GM23338 (cell line): ENCODE measurements around the gene PLAC8. TPM values are rescaled to one million over a fixed set of nuclear protein-coding genes. Genes with fewer than 3 reads are reported as not detected.
A peak's percentile ranks its signal among the peaks of the same experiment; 100 is the strongest.
"Not testable (repeated sequence)": the region's sequence is repeated elsewhere in the genome, so short reads cannot be mapped to it uniquely, and the experiment has no call there.

Experiments used
- ATAC-seq: fragments of 200-7000 bp; cut with Tn5 transposase; 3 replicates; pipeline ENCODE4 v1.9.1; 2020
- DNase-seq: peaks from one replicate; pipeline ENCODE4 v3.0.0-alpha.2; 2015; ENCODE audit warnings: low spot score
- H2AFZ ChIP-seq: fragments of 200-600 bp; sonication (generic); 2 replicates; pipeline ENCODE4 v1.8.0; 2016; ENCODE audit warnings: antibody characterized with exemption, mild to moderate bottlenecking, moderate library complexity
- H3F3A ChIP-seq: fragments of 200-600 bp; sonication (generic); replicated peaks from 2 replicates; pipeline ENCODE4 v1.8.0; 2017; ENCODE audit warnings: antibody characterized with exemption, mixed run types, low read depth
- H3K27ac ChIP-seq: fragments of 200-600 bp; sonication (generic); 2 replicates; pipeline ENCODE4 v1.6.1; 2016; ENCODE audit warnings: low read depth
- H3K27me3 ChIP-seq: fragments of 200-600 bp; sonication (generic); 2 replicates; pipeline ENCODE4 v1.8.0; 2016; ENCODE audit warnings: mild to moderate bottlenecking, mixed run types, moderate library complexity; ENCODE audit not compliant: insufficient read depth
- H3K36me3 ChIP-seq: fragments of 200-600 bp; sonication (generic); 2 replicates; pipeline ENCODE4 v1.8.0; 2016; ENCODE audit warnings: mild to moderate bottlenecking; ENCODE audit not compliant: insufficient read depth
- H3K4me1 ChIP-seq: fragments of 200-600 bp; sonication (generic); 2 replicates; pipeline ENCODE4 v1.8.0; 2016; ENCODE audit warnings: mild to moderate bottlenecking, moderate library complexity; ENCODE audit not compliant: insufficient read depth
- H3K4me2 ChIP-seq: fragments of 200-600 bp; sonication (generic); 2 replicates; pipeline ENCODE4 v1.7.1; 2017; ENCODE audit warnings: mixed run types
- H3K4me3 ChIP-seq: fragments of 200-600 bp; sonication (generic); 2 replicates; pipeline ENCODE4 v1.6.1; 2016; ENCODE audit warnings: mixed run types
- H3K79me2 ChIP-seq: fragments of 200-600 bp; sonication (generic); replicated peaks from 2 replicates; pipeline ENCODE4 v1.8.0; 2017; ENCODE audit warnings: mild to moderate bottlenecking; ENCODE audit not compliant: insufficient read depth
- H3K9me2 ChIP-seq: fragments of 200-600 bp; sonication (generic); 2 replicates; pipeline ENCODE4 v1.8.0; 2017; ENCODE audit not compliant: insufficient read depth
- H4K20me1 ChIP-seq: fragments of 200-600 bp; sonication (generic); replicated peaks from 2 replicates; pipeline ENCODE4 v1.8.0; 2017; ENCODE audit warnings: mild to moderate bottlenecking; ENCODE audit not compliant: insufficient read depth
- H3K27ac Mint-ChIP-seq: 2 replicates; pipeline ENCODE4 v1.8.0; 2020; ENCODE audit warnings: inconsistent platforms, mild to moderate bottlenecking, moderate library complexity, mixed read lengths
- H3K27me3 Mint-ChIP-seq: 3 replicates; pipeline ENCODE4 v1.8.0; 2022; ENCODE audit warnings: low read depth, mild to moderate bottlenecking, moderate library complexity, mixed read lengths, inconsistent platforms; ENCODE audit not compliant: insufficient read depth, poor library complexity
- H3K36me3 Mint-ChIP-seq: 3 replicates; pipeline ENCODE4 v1.8.0; 2021; ENCODE audit warnings: low read depth, mild to moderate bottlenecking, inconsistent platforms, moderate library complexity, mixed read lengths
- H3K4me1 Mint-ChIP-seq: 3 replicates; pipeline ENCODE4 v1.8.0; 2020; ENCODE audit warnings: mild to moderate bottlenecking, inconsistent platforms, mixed read lengths
- H3K4me3 Mint-ChIP-seq: 3 replicates; pipeline ENCODE4 v1.8.0; 2021; ENCODE audit warnings: moderate library complexity, mild to moderate bottlenecking, inconsistent platforms, mixed read lengths
- H3K9me3 Mint-ChIP-seq: 3 replicates; pipeline ENCODE4 v1.8.0; 2020; ENCODE audit warnings: moderate library complexity, mild to moderate bottlenecking, inconsistent platforms, mixed read lengths
- CTCF ChIP-seq, 2 experiments: fragments of 200-600 bp in 1 of 2; sonication (generic) in 1 of 2; conservative IDR thresholded peaks; 2 replicates each; pipeline versions ENCODE4 v1.5.1 to v1.6.1; 2016 to 2017; ENCODE audit warnings: antibody characterized with exemption in 2 of 2, low read depth in 2 of 2, mild to moderate bottlenecking in 2 of 2, moderate library complexity in 1 of 2
- REST ChIP-seq: IDR thresholded peaks from one replicate; pipeline ENCODE4 v1.6.1; 2018; ENCODE audit warnings: antibody characterized with exemption; ENCODE audit not compliant: unreplicated experiment
- polyA plus RNA-seq: library from polyadenylated mRNA; unstranded; fragments of >200 nt; fragmentation: Nextera tagmentation; extraction: Ambion mirVana; gene quantifications from 2 replicates; pipeline ENCODE4 v1.2.1, GENCODE V29; 2016
- total RNA-seq: library from RNA; depleted of rRNA; stranded (reverse); fragments of >200 nt; shearing (Covaris generic); gene quantifications from 2 replicates; pipeline ENCODE4 v1.2.3, GENCODE V29; 2014

The PLAC8 gene
- total and polyA plus RNA-seq, 2 experiments from 2014 or later, result 0.83 to 1.6 TPM

DNA sequence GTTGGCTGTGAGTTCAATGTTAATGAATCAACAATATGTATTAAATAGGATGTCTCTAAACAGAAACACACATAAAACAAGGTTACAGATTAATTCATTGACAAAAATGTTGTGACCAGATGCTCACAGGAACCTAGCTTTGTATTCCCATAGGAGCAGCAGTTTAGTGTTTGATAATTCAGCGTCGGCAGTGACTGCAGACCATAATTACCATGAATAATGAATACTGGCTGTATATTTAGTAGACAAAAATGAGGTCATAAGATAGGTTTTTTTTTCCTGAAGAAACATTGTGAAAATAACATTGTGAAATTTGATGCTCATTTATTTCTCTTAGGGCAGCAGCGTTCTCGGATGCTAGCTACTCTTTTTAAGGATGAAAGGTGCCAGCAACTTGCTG, 51.8 kb downstream of the PLAC8 start (continued):
- TF ChIP-seq REST, result no peak

DNA sequence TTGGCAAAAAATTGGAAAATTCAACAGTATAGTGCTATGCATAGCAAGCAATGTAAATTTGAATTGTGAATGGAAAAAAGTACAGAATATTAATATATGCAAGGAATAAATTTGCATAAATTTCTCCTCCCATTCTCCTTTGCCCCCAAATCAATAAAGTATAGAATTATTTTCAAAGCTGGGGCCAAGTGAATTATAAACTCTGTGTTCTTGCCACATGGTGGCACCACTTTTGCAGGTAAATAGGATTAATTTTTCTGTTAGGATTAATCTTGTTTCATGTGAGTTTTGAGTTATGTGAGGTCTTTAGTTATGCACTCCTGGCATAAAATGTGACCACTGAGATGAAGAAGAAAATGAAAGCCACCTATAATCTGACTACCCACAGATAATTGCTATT, 59.6 kb downstream of the PLAC8 start:
- no peak for DNase-seq
- no peak overlapping the region for H2AFZ ChIP-seq
- H3K27ac ChIP-seq, result no peak overlapping the region
- no peaks in the 10 kb centered on the region; the same call in 1 of the 2 replicates for H4K20me1 ChIP-seq
- TF ChIP-seq CTCF (conservative IDR thresholded peaks at IDR 0.05; ENCODE audit: low read depth in 2 of 2) (peak; percentile 34 to 49; a peak in 2 of 4 replicates), REST (no peak)
- H3K27ac Mint-ChIP-seq, result no peak overlapping the region
- no peaks in the 10 kb centered on the region for H3F3A ChIP-seq
- no peaks in the 10 kb centered on the region for H3K9me2 ChIP-seq
- H3K4me1 Mint-ChIP-seq, result no peaks in the 10 kb centered on the region
- peaks cover 4% of the 10 kb centered on the region; the same call in 1 of the 2 replicates for H3K4me1 ChIP-seq
- H3K4me3 ChIP-seq, result no peak overlapping the region
- H3K27me3 Mint-ChIP-seq, result peaks cover 2% of the 10 kb centered on the region
- H3K4me3 Mint-ChIP-seq, result no peak overlapping the region
- H3K79me2 ChIP-seq, result no peaks in the 10 kb centered on the region
- no peak overlapping the region for H3K4me2 ChIP-seq
- H3K27me3 ChIP-seq, result no peaks in the 10 kb centered on the region
- H3K36me3 Mint-ChIP-seq, result peaks cover 43% of the 10 kb centered on the region
- no peaks in the 10 kb centered on the region for H3K36me3 ChIP-seq
- ATAC-seq, result no peak
- H3K9me3 Mint-ChIP-seq, result no peaks in the 10 kb centered on the region

GRCh38 chr4:83048781-83049180, 65.7 kb downstream of the PLAC8 start:
- not testable (repeated sequence) for H3K27ac Mint-ChIP-seq, DNase-seq, H3K27me3 Mint-ChIP-seq, H3K4me1 ChIP-seq, ATAC-seq, H3K4me3 ChIP-seq, H3K27me3 ChIP-seq, H3K4me3 Mint-ChIP-seq, H2AFZ ChIP-seq, H3K9me2 ChIP-seq, H3K4me1 Mint-ChIP-seq, H3K36me3 ChIP-seq, H3K79me2 ChIP-seq, H3K9me3 Mint-ChIP-seq, H3K27ac ChIP-seq, H3F3A ChIP-seq, H3K4me2 ChIP-seq, H4K20me1 ChIP-seq
- peaks cover 24% of the 10 kb centered on the region for H3K36me3 Mint-ChIP-seq
